Measurements from ENCODE around the gene LASP1NB.

The LASP1NB gene

GRCh38 chr17:38910325-38910724 is 15.1 kb upstream of the LASP1NB start:
- H3K18ac ChIP-seq (ENCODE audit: low read depth, low read length): no peak overlapping the region
- in situ Hi-C loops (cut with MboI; ENCODE audit: low sequenced_read_pairs): no loop called here
- H2AK5ac ChIP-seq (ENCODE audit: low read depth, low read length): no peak overlapping the region
- no TSS peak for BruUV-seq (replicated peaks)
- H3K9ac ChIP-seq (ENCODE audit: low read depth, low read length): no peak overlapping the region
- H2BK15ac ChIP-seq (ENCODE audit: low read depth, low read length): no peak overlapping the region
- H3K23ac ChIP-seq (ENCODE audit: low read depth, low read length): no peak overlapping the region
- peaks cover 12% of the 10 kb centered on the region for H3K4me1 ChIP-seq (ENCODE audit: control insufficient read depth, insufficient read depth, low read length)
- no peak for DNase-seq
- H3K36me3 ChIP-seq (ENCODE audit: control insufficient read depth, insufficient read depth, low read length): peaks cover 72% of the 10 kb centered on the region
- no peak overlapping the region for H3K4me3 ChIP-seq (ENCODE audit: insufficient read depth, low read depth, low read length)
- no peak overlapping the region for H2AFZ ChIP-seq (replicated peaks; ENCODE audit: low read length, poor library complexity)
- TF ChIP-seq, protein P1, sequence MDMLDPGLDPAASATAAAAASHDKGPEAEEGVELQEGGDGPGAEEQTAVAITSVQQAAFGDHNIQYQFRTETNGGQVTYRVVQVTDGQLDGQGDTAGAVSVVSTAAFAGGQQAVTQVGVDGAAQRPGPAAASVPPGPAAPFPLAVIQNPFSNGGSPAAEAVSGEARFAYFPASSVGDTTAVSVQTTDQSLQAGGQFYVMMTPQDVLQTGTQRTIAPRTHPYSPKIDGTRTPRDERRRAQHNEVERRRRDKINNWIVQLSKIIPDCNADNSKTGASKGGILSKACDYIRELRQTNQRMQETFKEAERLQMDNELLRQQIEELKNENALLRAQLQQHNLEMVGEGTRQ (IDR thresholded peaks at IDR 0.05; ENCODE audit: low read depth, low read length): no peak
- TF ChIP-seq CEBPB (IDR thresholded peaks at IDR 0.05; ENCODE audit: low read depth, low read length) (no peak), MAFK (IDR thresholded peaks at IDR 0.05; ENCODE audit: low read depth, low read length) (no peak), MAZ (IDR thresholded peaks at IDR 0.05; ENCODE audit: borderline replicate concordance, low read depth, low read length) (no peak), CHD1 (IDR thresholded peaks at IDR 0.05; ENCODE audit: low read depth, low read length) (no peak), RFX5 (IDR thresholded peaks at IDR 0.05; ENCODE audit: low read depth, low read length) (no peak)
- H4K8ac ChIP-seq (ENCODE audit: low read depth in 2 of 2, low read length in 2 of 2): no peak overlapping the region
- no peak for ATAC-seq (ENCODE audit: low read depth)
- no peak overlapping the region for H2AK9ac ChIP-seq (replicated peaks; ENCODE audit: low read depth, low read length, poor library complexity)
- ChIA-PET POLR2A (ENCODE audit: unreplicated experiment) (no interaction called here), CTCF (no interaction called here)
- dilution Hi-C loops (cut with HindIII; ENCODE audit: low sequenced_read_pairs, unreplicated experiment): no loop called here
- 80% methylated on average over 3 of the region's 5 CpGs; no CpG with 5 or more reads in 1 of the 2 experiments for WGBS, 2 experiments (ENCODE audit: extremely low coverage in 2 of 2, insufficient read length in 1 of 2)
- no peak overlapping the region for H3K4ac ChIP-seq (ENCODE audit: low read depth, low read length)
- no peak overlapping the region for H2BK120ac ChIP-seq (ENCODE audit: low read depth, low read length)
- H3K9me1 ChIP-seq (ENCODE audit: insufficient read depth, low read length): peaks cover 43% of the 10 kb centered on the region
- H2BK20ac ChIP-seq (ENCODE audit: low read depth, low read length): no peak overlapping the region
- H4K20me1 ChIP-seq (ENCODE audit: insufficient read depth, low read length): peaks cover 98% of the 10 kb centered on the region
- no peak overlapping the region for H2BK5ac ChIP-seq (ENCODE audit: low read depth, low read length, poor library complexity, severe bottlenecking)
- no peak overlapping the region for H3K4me2 ChIP-seq (ENCODE audit: low read depth, low read length)
- peaks cover 60 to 98% of the 10 kb centered on the region in 2 experiments for H3K79me1 ChIP-seq (ENCODE audit: low read depth in 1 of 2, low read length in 2 of 2)
- no peak overlapping the region for H4K91ac ChIP-seq (ENCODE audit: insufficient read depth, low read depth, low read length)
- intact Hi-C loops (cut with micrococcal nuclease): no loop called here
- H4K5ac ChIP-seq (ENCODE audit: low read depth, low read length): no peak overlapping the region
- H3K27ac ChIP-seq (ENCODE audit: insufficient read depth, low read length): no peak overlapping the region
- no peaks in the 10 kb centered on the region for H3K9me3 ChIP-seq (ENCODE audit: control insufficient read depth, insufficient read depth, low read length)
- no peaks in the 10 kb centered on the region for H3K27me3 ChIP-seq (ENCODE audit: control insufficient read depth, insufficient read depth, low read length)
- no peak overlapping the region for H3K56ac ChIP-seq (ENCODE audit: extremely low read depth, insufficient read depth, low read length)
- H3K14ac ChIP-seq (replicated peaks; ENCODE audit: low read depth, low read length): no peak overlapping the region

Measured in IMR-90 (cell line).